ENCODE data around the gene MRPL27.

DNA sequence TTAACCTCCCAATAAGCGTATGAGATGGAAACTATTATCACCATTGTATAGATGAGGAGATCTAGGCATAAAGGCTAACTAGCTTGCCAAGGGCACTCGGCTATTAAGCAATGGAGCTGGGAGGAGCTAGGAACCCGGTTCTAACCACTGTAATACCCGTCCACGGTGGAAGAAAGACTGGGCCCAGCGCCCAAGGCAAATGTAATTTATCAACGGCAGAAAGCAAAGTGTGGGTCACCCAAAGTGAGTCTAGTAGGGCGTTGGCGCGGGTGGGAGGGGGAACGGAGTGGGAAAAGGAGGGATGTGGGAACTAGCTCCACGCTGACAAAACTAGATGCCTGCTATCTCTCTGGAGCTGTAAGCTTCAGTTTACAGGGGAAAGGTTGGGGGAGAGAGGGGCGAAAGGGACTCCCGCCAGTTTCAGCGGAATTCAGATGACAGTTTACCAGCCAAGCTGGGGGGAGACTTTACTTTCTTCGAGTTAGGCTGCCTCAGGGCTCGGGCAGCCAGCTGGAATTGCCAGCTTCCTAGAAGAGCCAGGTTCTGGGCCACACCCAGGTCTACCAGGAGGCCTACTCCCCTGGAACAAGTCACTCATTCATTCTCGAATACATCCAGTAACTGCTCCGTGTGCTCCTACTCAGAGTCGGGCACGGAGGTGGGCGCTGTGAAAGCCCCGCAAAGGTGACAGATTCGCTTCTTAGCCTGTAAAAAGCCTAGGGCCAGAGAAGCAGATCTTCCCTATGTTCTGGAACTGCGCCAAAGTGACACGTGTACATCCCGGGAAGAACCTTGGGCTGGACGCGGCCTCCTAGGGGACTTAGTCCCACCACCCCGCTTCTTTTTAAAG is 23.5 kb upstream of the MRPL27 start:
- TF ChIP-seq, protein P1, sequence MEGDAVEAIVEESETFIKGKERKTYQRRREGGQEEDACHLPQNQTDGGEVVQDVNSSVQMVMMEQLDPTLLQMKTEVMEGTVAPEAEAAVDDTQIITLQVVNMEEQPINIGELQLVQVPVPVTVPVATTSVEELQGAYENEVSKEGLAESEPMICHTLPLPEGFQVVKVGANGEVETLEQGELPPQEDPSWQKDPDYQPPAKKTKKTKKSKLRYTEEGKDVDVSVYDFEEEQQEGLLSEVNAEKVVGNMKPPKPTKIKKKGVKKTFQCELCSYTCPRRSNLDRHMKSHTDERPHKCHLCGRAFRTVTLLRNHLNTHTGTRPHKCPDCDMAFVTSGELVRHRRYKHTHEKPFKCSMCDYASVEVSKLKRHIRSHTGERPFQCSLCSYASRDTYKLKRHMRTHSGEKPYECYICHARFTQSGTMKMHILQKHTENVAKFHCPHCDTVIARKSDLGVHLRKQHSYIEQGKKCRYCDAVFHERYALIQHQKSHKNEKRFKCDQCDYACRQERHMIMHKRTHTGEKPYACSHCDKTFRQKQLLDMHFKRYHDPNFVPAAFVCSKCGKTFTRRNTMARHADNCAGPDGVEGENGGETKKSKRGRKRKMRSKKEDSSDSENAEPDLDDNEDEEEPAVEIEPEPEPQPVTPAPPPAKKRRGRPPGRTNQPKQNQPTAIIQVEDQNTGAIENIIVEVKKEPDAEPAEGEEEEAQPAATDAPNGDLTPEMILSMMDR (IDR thresholded peaks at IDR 0.05): no peak
- no peak for TF ChIP-seq EZH2 (IDR thresholded peaks at IDR 0.05; ENCODE audit: borderline replicate concordance, insufficient read depth, low read depth, low read length, poor library complexity, severe bottlenecking)

All from B cell (primary cell).